HEK293 (cell line): ENCODE measurements around the gene OR1F1.
"Not testable (repeated sequence)": the region's sequence is repeated elsewhere in the genome, so short reads cannot be mapped to it uniquely, and the experiment has no call there.

Source experiments
- CTCF ChIA-PET: fragments of 350-600 bp; formaldehyde crosslinking; extraction: SDS; loops from one replicate; lab custom pipeline; 2021; ENCODE audit warnings: antibody characterized with exemption; lab: Yijun Ruan, JAX
- POLR2A ChIA-PET: fragments of 300-600 bp; formaldehyde crosslinking; extraction: SDS; loops from one replicate; lab custom pipeline; 2020; ENCODE audit warnings: antibody characterized with exemption, inconsistent platforms; lab: Yijun Ruan, JAX
- H3K27ac ChIP-seq: fragments of 200-500 bp; sonication (Bioruptor generic); 2 replicates; pipeline ENCODE4 v1.5.1; 2014; ENCODE audit warnings: low read depth, low read length, control low read depth, inconsistent platforms; ENCODE audit errors: extremely low read depth
- H3K36me3 ChIP-seq, 2 experiments: fragments of 200-500 bp in 1 of 2; sonication (Bioruptor generic) in 1 of 2; 1 replicate in 1 of 2; 2 replicates in 1 of 2; pipeline ENCODE4 v1.5.1; 2014 to 2017; ENCODE audit warnings: inconsistent platforms in 2 of 2, low read length in 2 of 2; ENCODE audit not compliant: control insufficient read depth in 2 of 2, insufficient read depth in 1 of 2
- H3K4me1 ChIP-seq: fragments of 200-500 bp; sonication (Bioruptor generic); 2 replicates; pipeline ENCODE4 v1.5.1; 2014; ENCODE audit warnings: mild to moderate bottlenecking, low read length, inconsistent platforms; ENCODE audit not compliant: control insufficient read depth, insufficient read depth
- H3K4me3 ChIP-seq: 2 replicates; pipeline ENCODE4 v1.5.1; 2011; ENCODE audit warnings: low read depth, mild to moderate bottlenecking, control low read depth, low read length, moderate library complexity
- H3K9me3 ChIP-seq: fragments of 200-500 bp; sonication (Bioruptor generic); 2 replicates; pipeline ENCODE4 v1.5.1; 2014; ENCODE audit warnings: low read depth, low read length, inconsistent platforms; ENCODE audit not compliant: control insufficient read depth, insufficient read depth
- GLI2 ChIP-seq: fragments of 450-650 bp; formaldehyde crosslinking; IDR thresholded peaks from 2 replicates; pipeline ENCODE4; 2017; ENCODE audit warnings: missing biosample characterization, missing genetic modification characterization, low read depth, borderline replicate concordance
- KLF9 ChIP-seq: fragments of 450-650 bp; formaldehyde crosslinking; IDR thresholded peaks from 2 replicates; pipeline ENCODE4 v1.5.1; 2016; ENCODE audit warnings: missing biosample characterization, missing genetic modification characterization, low read depth
- WT1 ChIP-seq: fragments of 450-650 bp; formaldehyde crosslinking; IDR thresholded peaks from 2 replicates; pipeline ENCODE4 v1.5.1; 2016; ENCODE audit warnings: missing biosample characterization, missing genetic modification characterization
- ZBTB17 ChIP-seq: fragments of 450-650 bp; formaldehyde crosslinking; IDR thresholded peaks from 2 replicates; pipeline ENCODE4 v1.5.1; 2016; ENCODE audit warnings: missing biosample characterization, missing genetic modification characterization
- ZFP69B ChIP-seq: fragments of 450-650 bp; formaldehyde crosslinking; IDR thresholded peaks from 2 replicates; pipeline ENCODE4 v1.5.1; 2016; ENCODE audit warnings: missing biosample characterization, missing genetic modification characterization
- ZNF10 ChIP-seq: fragments of 450-650 bp; formaldehyde crosslinking; IDR thresholded peaks from 2 replicates; pipeline ENCODE4 v1.5.1; 2017; ENCODE audit warnings: missing biosample characterization, missing genetic modification characterization
- ZNF138 ChIP-seq: fragments of 450-650 bp; formaldehyde crosslinking; IDR thresholded peaks from 2 replicates; pipeline ENCODE4 v1.5.1; 2016; ENCODE audit warnings: missing biosample characterization, missing genetic modification characterization, borderline replicate concordance
- ZNF155 ChIP-seq: fragments of 450-650 bp; formaldehyde crosslinking; IDR thresholded peaks from 2 replicates; pipeline ENCODE4 v1.5.1; 2016; ENCODE audit warnings: missing biosample characterization, missing genetic modification characterization
- ZNF157 ChIP-seq: fragments of 450-650 bp; formaldehyde crosslinking; IDR thresholded peaks from 2 replicates; pipeline ENCODE4 v1.5.1; 2016; ENCODE audit warnings: missing biosample characterization, missing genetic modification characterization
- ZNF2 ChIP-seq: fragments of 450-650 bp; formaldehyde crosslinking; IDR thresholded peaks from 2 replicates; pipeline ENCODE4 v1.5.1; 2016; ENCODE audit warnings: missing biosample characterization, missing genetic modification characterization
- ZNF350 ChIP-seq: fragments of 450-650 bp; formaldehyde crosslinking; IDR thresholded peaks from 2 replicates; pipeline ENCODE4 v1.5.0; 2017; ENCODE audit warnings: missing biosample characterization, mild to moderate bottlenecking, missing genetic modification characterization
- ZNF37A ChIP-seq: fragments of 450-650 bp; IDR thresholded peaks from 2 replicates; pipeline ENCODE4 v1.5.1; 2018; ENCODE audit warnings: missing biosample characterization, missing genetic modification characterization
- ZNF555 ChIP-seq: fragments of 450-650 bp; formaldehyde crosslinking; conservative IDR thresholded peaks from 2 replicates; pipeline ENCODE4 v1.5.1; 2017; ENCODE audit warnings: missing biosample characterization, mild to moderate bottlenecking, missing genetic modification characterization, inconsistent platforms
- ZNF600 ChIP-seq: fragments of 450-650 bp; formaldehyde crosslinking; IDR thresholded peaks from 2 replicates; pipeline ENCODE4 v1.5.1; 2016; ENCODE audit warnings: missing biosample characterization, missing genetic modification characterization
- ZNF623 ChIP-seq: fragments of 450-650 bp; formaldehyde crosslinking; IDR thresholded peaks from 2 replicates; pipeline ENCODE4 v1.5.1; 2016; ENCODE audit warnings: missing biosample characterization, missing genetic modification characterization
- ZNF658 ChIP-seq: fragments of 450-650 bp; formaldehyde crosslinking; IDR thresholded peaks from 2 replicates; pipeline ENCODE4; 2016; ENCODE audit warnings: missing biosample characterization, missing genetic modification characterization
- ZNF76 ChIP-seq: fragments of 450-650 bp; formaldehyde crosslinking; IDR thresholded peaks from 2 replicates; pipeline ENCODE4; 2016; ENCODE audit warnings: low read depth, missing biosample characterization, missing genetic modification characterization, borderline replicate concordance
- ZNF777 ChIP-seq: fragments of 450-650 bp; formaldehyde crosslinking; IDR thresholded peaks from 2 replicates; pipeline ENCODE4 v1.5.1; 2017; ENCODE audit warnings: missing biosample characterization, missing genetic modification characterization, borderline replicate concordance
- ZNF843 ChIP-seq: fragments of 450-650 bp; formaldehyde crosslinking; IDR thresholded peaks from 2 replicates; pipeline ENCODE4 v1.5.1; 2016; ENCODE audit warnings: missing biosample characterization, missing genetic modification characterization
- TF ChIP-seq, protein P1 (sequence below): fragments of 450-650 bp; formaldehyde crosslinking; IDR thresholded peaks from 2 replicates; pipeline ENCODE4 v1.5.1; 2016; ENCODE audit warnings: missing biosample characterization, missing genetic modification characterization

Gene OR1F1

DNA sequence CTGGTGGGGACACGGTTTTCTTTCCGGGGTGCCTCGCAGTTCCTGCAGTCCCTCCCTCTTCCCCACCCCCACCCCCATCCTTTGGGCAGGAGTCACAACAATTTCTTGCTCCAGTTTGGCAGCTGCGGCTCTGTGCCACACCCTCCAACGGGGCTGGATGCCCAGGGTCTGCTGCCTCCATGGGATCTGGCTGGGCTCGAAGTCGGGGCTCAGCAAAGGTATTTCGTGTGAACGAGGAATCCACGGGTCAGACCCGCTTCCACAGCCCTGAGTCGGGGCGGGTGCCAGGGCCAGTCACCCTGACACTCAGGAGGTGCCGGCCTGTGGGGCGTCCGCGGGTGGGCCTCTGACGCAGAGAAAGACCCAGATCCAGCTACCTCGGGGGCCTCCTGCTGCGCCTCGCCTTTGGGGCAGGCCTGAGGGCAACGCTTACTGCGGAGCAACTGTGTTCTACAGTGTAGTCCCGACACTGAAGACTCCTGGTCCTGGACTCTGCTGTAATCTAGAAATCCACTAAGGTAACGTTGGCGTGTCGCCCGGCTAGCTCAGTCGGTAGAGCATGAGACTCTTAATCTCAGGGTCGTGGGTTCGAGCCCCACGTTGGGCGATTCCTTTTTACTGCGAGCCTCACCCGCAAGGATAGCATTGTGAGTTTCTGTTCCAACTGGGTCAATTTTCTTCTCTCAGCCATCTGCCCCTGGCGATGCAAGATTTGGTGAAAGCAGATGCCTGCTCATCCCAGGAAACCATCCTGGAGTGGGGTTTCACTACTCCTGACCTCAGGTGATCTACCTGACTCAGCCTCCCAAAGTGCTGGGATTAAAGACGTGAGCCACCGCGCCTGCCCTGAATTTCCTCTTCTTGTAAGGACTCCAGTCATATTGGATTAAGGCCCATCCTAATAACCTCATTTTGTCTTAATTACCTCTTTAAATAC is 12.6 kb upstream of the OR1F1 start (continued):
- TF ChIP-seq GLI2 (tag by site-specific recombination) (no peak; the same call in 1 of the 2 replicates), ZBTB17 (tag by site-specific recombination) (peak; percentile 87)

- H3K4me3 ChIP-seq = no peak overlapping the region
- H3K4me1 ChIP-seq = no peaks in the 10 kb centered on the region
- TF ChIP-seq ZNF10 (tag by site-specific recombination) (0 out of 2 replicates have a peak, but pooled peaks have one; percentile 20), ZNF350 (tag by site-specific recombination) (no peak)
- TF ChIP-seq, all 188 proteins: peak for 1
- no peaks in the 10 kb centered on the region for H3K36me3 ChIP-seq
- CTCF ChIA-PET = no interaction called here
- POLR2A ChIA-PET = no interaction called here
- H3K27ac ChIP-seq = no peak overlapping the region
- no peaks in the 10 kb centered on the region for H3K9me3 ChIP-seq
These were observed 8.4 kb upstream of the OR1F1 start for GRCh38 chr16:3179651-3180050.

DNA sequence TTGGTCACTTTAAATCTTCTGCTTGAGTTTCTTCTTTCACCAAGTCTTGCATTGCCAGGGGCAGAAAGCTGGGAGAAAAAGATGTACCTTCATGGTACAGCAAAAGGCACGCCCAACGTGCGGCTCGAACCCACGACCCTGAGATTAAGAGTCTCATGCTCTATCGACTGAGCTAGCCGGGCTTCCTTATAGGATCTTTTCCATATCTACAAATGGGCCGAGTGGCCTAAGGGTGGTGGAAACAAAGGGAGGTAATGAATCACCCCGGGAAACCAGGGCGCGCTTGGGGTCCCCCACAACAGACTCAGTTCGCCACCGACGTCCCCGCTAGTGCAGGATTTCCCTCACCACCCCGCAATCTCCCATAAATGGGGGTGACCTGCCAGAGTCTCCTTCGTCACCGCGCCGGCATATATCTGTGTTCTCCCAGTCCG is 7.5 kb upstream of the OR1F1 start:
- ChIA-PET CTCF (no interaction called here), POLR2A (interaction anchor here (0.6 to 0.9 kb wide), 2 partner anchors 27 to 46 kb away, joined by 3 to 7 read pairs; partner anchors contain the start of gene ZNF213)
- no peaks in the 10 kb centered on the region for H3K9me3 ChIP-seq
- no peaks in the 10 kb centered on the region for H3K36me3 ChIP-seq
- H3K27ac ChIP-seq = no peak overlapping the region
- H3K4me3 ChIP-seq = no peak overlapping the region
- H3K4me1 ChIP-seq = no peaks in the 10 kb centered on the region
- TF ChIP-seq, protein P1, sequence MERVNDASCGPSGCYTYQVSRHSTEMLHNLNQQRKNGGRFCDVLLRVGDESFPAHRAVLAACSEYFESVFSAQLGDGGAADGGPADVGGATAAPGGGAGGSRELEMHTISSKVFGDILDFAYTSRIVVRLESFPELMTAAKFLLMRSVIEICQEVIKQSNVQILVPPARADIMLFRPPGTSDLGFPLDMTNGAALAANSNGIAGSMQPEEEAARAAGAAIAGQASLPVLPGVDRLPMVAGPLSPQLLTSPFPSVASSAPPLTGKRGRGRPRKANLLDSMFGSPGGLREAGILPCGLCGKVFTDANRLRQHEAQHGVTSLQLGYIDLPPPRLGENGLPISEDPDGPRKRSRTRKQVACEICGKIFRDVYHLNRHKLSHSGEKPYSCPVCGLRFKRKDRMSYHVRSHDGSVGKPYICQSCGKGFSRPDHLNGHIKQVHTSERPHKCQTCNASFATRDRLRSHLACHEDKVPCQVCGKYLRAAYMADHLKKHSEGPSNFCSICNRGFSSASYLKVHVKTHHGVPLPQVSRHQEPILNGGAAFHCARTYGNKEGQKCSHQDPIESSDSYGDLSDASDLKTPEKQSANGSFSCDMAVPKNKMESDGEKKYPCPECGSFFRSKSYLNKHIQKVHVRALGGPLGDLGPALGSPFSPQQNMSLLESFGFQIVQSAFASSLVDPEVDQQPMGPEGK = no peak
- TF ChIP-seq ZNF138 (tag by site-specific recombination) (no peak), WT1 (tag by site-specific recombination) (no peak), ZNF843 (tag by site-specific recombination) (no peak)

- not testable (repeated sequence) for H3K27ac ChIP-seq, H3K4me3 ChIP-seq, H3K9me3 ChIP-seq, H3K36me3 ChIP-seq, H3K4me1 ChIP-seq
- ChIA-PET POLR2A (interaction anchor here (1.1 to 2.6 kb wide), 5 partner anchors 10 to 101 kb away, joined by 4 to 15 read pairs (median 8); partner anchors contain the start of gene ZNF213), CTCF (interaction anchor here (0.6 to 1.5 kb wide), 3 partner anchors 10 to 283 kb away, joined by 3 to 4 read pairs (median 4); no protein-coding TSS in a partner anchor)
- peak; percentile 70; the same call in 1 of the 2 replicates for TF ChIP-seq ZNF2 (tag by site-specific recombination)
- 0 out of 2 replicates have a peak, but pooled peaks have one; percentile 8 for TF ChIP-seq ZNF623 (tag by site-specific recombination)
These were observed 5.8 kb upstream of the OR1F1 start for GRCh38 chr16:3182293-3182607.

- peak overlapping the region; percentile 52 for H3K4me3 ChIP-seq
- TF ChIP-seq ZNF777 (tag by site-specific recombination) (0 out of 2 replicates have a peak, but pooled peaks have one; percentile 11), ZNF600 (no peak), ZNF555 (tag by site-specific recombination) (no peak), ZNF157 (tag by site-specific recombination) (no peak), ZNF37A (tag by site-specific recombination) (no peak), ZNF658 (tag by site-specific recombination) (no peak), ZNF76 (tag by site-specific recombination) (no peak), ZFP69B (peak; percentile 66; the same call in 1 of the 2 replicates), ZNF155 (tag by site-specific recombination) (no peak), KLF9 (tag by site-specific recombination) (no peak)
These were observed 5.2 kb upstream of the OR1F1 start for GRCh38 chr16:3182608-3183444.

More at GRCh38 chr16:3182608-3183444, 5.2 kb upstream of the OR1F1 start:
- Histone ChIP-seq H3K27ac (peak overlapping the region; percentile 35; the same call in 1 of the 2 replicates), H3K36me3 (no peaks in the 10 kb centered on the region), H3K4me1 (no peaks in the 10 kb centered on the region), H3K9me3 (no peaks in the 10 kb centered on the region)
- POLR2A ChIA-PET = interaction anchor here (0.8 to 2.6 kb wide), 6 partner anchors 9 to 100 kb away, joined by 3 to 15 read pairs (median 6); partner anchors contain the start of gene ZNF213
- CTCF ChIA-PET = interaction anchor here (0.6 to 1.9 kb wide), 7 partner anchors 11 to 471 kb away, joined by 3 to 9 read pairs (median 3); no protein-coding TSS in a partner anchor
